Neutrophil (primary cell): ENCODE results near the gene RAB11FIP5.
"Not testable (repeated sequence)": the region's sequence is repeated elsewhere in the genome, so short reads cannot be mapped to it uniquely, and the experiment has no call there.

Experiments used
- H3K27ac ChIP-seq: fragments of 200-600 bp; sonication (generic); 2 replicates; pipeline ENCODE4 v1.5.1; 2016; ENCODE audit warnings: mild to moderate bottlenecking, moderate library complexity
- H3K27me3 ChIP-seq: fragments of 200-600 bp; sonication (generic); 2 replicates; pipeline ENCODE4 v1.6.0; 2016; ENCODE audit warnings: mild to moderate bottlenecking
- H3K36me3 ChIP-seq: fragments of 200-600 bp; sonication (generic); 2 replicates; pipeline ENCODE4 v1.5.1; 2017
- H3K4me1 ChIP-seq, 2 experiments: fragments of 200-600 bp in 1 of 2; sonication (generic) in 1 of 2; 1 replicate in 1 of 2; 2 replicates in 1 of 2; pipeline versions ENCODE4 v1.5.1 to v1.6.1; 2013 to 2016; ENCODE audit warnings: low read depth in 1 of 2, low read length in 1 of 2, mild to moderate bottlenecking in 1 of 2, moderate library complexity in 1 of 2; ENCODE audit not compliant: control insufficient read depth in 1 of 2, insufficient read depth in 1 of 2
- H3K4me3 ChIP-seq, 2 experiments: fragments of 200-600 bp in 1 of 2; sonication (generic) in 1 of 2; 1 replicate in 1 of 2; 2 replicates in 1 of 2; pipeline ENCODE4 v1.5.1; 2013 to 2016; ENCODE audit warnings: low read depth in 1 of 2, low read length in 1 of 2, mild to moderate bottlenecking in 1 of 2, moderate library complexity in 1 of 2
- H3K9me3 ChIP-seq: fragments of 200-600 bp; sonication (generic); 2 replicates; pipeline ENCODE4 v1.5.1; 2016
- TF ChIP-seq, protein P1 (sequence below): fragments of 200-600 bp; sonication (generic); IDR thresholded peaks from 2 replicates; pipeline ENCODE4 v1.5.1; 2016; ENCODE audit warnings: antibody characterized with exemption

RAB11FIP5 gene

DNA sequence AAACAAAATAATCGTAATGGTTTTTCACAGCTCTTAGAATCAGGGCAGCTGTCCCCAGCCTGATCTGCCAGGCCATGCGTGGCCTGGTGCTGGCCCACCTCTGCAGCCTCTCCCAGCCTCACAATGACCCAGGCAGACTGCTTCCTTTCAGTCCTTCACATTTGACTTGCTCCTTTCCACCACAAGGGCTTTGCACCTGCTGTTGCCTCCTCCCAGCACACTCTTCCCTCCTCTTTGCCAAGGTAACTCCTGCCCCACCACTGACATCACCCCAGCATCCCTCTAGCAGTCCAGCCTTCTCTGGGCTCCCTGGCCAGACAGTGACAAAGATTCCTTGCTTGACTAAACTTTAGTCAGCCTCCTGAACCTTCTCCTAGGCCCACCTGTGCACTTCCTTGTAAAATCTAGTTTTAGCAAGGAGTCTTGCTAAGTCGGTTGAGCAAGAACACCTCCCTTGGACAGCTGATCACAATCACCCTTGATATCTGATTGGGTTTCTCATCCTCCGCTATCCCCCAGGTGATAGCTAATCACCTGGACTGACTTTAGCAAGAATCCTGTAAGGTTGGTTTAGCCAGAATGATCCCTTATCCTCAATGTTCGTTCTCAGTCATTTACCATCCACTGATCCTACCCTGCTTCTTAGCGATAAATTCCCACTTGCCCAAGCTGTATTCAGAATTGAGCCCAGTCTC is 16.2 kb upstream of the RAB11FIP5 start:
- Histone ChIP-seq H3K4me1 (no peaks in the 10 kb centered on the region), H3K27me3 (peaks cover 55% of the 10 kb centered on the region), H3K36me3 (no peaks in the 10 kb centered on the region), H3K9me3 (no peaks in the 10 kb centered on the region), H3K27ac (no peak overlapping the region), H3K4me3 (no peak overlapping the region)
- TF ChIP-seq, protein P1, sequence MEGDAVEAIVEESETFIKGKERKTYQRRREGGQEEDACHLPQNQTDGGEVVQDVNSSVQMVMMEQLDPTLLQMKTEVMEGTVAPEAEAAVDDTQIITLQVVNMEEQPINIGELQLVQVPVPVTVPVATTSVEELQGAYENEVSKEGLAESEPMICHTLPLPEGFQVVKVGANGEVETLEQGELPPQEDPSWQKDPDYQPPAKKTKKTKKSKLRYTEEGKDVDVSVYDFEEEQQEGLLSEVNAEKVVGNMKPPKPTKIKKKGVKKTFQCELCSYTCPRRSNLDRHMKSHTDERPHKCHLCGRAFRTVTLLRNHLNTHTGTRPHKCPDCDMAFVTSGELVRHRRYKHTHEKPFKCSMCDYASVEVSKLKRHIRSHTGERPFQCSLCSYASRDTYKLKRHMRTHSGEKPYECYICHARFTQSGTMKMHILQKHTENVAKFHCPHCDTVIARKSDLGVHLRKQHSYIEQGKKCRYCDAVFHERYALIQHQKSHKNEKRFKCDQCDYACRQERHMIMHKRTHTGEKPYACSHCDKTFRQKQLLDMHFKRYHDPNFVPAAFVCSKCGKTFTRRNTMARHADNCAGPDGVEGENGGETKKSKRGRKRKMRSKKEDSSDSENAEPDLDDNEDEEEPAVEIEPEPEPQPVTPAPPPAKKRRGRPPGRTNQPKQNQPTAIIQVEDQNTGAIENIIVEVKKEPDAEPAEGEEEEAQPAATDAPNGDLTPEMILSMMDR: no peak

GRCh38 chr2:73122536-73122935 is 9.8 kb upstream of the RAB11FIP5 start:
- H3K9me3 ChIP-seq: no peaks in the 10 kb centered on the region
- H3K4me1 ChIP-seq: no peaks in the 10 kb centered on the region
- H3K4me3 ChIP-seq: no peak overlapping the region
- TF ChIP-seq, protein P1: no peak
- H3K27me3 ChIP-seq: peaks cover 64% of the 10 kb centered on the region
- H3K36me3 ChIP-seq: no peaks in the 10 kb centered on the region
- no peak overlapping the region for H3K27ac ChIP-seq

DNA sequence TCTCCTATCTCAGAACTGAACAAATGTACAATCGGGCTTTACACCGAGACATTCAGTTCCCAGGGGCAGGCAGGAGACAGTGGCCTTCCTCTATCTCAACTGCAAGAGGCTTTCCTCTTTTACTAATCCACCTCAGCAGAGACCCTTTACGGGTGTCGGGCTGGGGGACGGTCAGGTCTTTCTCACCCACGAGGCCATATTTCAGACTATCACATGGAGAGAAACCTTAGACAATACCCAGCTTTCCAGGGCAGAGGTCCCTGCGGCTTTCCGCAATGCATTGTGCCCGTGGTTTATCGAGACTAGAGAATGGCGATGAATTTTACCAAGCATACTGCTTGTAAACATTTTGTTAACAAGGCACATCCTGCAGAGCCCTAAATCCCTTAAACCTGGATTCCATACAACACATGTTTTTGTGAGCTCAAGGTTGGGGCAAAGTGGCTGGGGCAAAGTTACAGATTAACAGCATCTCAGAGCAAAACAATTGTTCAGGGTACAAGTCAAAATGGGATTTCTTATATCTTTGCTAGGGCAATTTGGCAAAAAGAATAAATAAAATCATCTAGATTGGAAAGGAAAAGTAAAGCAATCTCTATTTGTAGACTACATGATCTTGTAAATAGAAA is 7.0 kb upstream of the RAB11FIP5 start:
- not testable (repeated sequence) for H3K9me3 ChIP-seq, H3K4me1 ChIP-seq, H3K27ac ChIP-seq, H3K36me3 ChIP-seq, H3K4me3 ChIP-seq
- peaks cover 87% of the 10 kb centered on the region for H3K27me3 ChIP-seq

GRCh38 chr2:73117441-73117840 is 4.7 kb upstream of the RAB11FIP5 start:
- no peaks in the 10 kb centered on the region for H3K36me3 ChIP-seq
- H3K4me3 ChIP-seq: no peak overlapping the region
- TF ChIP-seq, protein P1: no peak
- no peaks in the 10 kb centered on the region for H3K9me3 ChIP-seq
- no peak overlapping the region for H3K27ac ChIP-seq
- H3K27me3 ChIP-seq: peaks cover 91% of the 10 kb centered on the region
- peaks cover under 1 to 7% of the 10 kb centered on the region in 2 experiments for H3K4me1 ChIP-seq

DNA sequence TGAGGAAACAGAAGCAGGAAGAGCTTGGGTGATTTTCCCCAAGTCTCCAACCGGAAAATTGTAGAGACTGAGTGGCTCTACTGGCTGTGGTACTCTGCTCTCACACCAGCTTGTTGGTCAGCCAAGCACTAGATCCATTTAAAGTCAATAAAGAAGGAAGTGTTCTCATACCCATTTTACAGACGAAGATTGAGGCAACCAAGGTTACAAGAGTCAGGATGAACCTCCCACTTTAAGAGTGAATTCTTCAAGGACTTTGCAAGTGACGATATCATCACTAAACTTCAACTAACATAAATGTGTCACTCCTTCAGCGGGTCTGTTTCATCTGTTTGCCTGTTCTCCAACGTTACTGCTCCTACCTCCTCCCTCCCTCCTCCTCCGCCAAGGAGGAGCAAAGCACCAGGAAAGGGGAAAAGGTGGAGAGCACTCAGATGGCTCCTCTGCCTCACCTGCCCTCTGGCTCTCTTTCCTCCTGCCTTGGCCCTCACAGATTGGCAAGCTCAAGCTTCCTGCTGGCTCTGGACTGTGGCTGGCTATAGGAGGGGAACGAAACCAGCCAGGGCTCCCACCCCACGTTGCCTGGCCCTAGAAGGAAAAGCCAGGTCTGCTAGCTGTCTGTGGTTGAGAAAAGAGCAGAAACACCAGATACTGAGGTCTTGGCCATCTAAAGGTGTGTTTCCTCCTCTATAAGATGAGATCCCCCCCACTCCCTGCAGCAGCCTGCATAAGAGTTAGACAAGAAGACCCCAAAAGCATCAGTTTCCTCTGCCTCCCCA is 3.6 kb upstream of the RAB11FIP5 start:
- H3K27ac ChIP-seq: no peak overlapping the region
- peaks cover 11 to 18% of the 10 kb centered on the region in 2 experiments for H3K4me1 ChIP-seq
- TF ChIP-seq, protein P1: no peak

More for the DNA sequence above, 3.6 kb upstream of the RAB11FIP5 start:
- Histone ChIP-seq H3K27me3 (peaks cover 91% of the 10 kb centered on the region), H3K9me3 (no peaks in the 10 kb centered on the region), H3K36me3 (no peaks in the 10 kb centered on the region), H3K4me3 (no peak overlapping the region)
